Osteocyte (in vitro differentiated cells): Measurements from ENCODE around the gene ANKS1A. TPM values are rescaled to one million over a fixed set of nuclear protein-coding genes. Genes with fewer than 3 reads are reported as not detected.

Experiments
- DNase-seq: peaks from one replicate; pipeline ENCODE4 v3.0.0; 2021; ENCODE audit warnings: mixed read lengths; ENCODE audit not compliant: unreplicated experiment; ENCODE audit errors: extremely low spot score
- H3K27ac Mint-ChIP-seq: one replicate; pipeline ENCODE4 v1.8.0; 2021; ENCODE audit warnings: mild to moderate bottlenecking, mixed read lengths; ENCODE audit not compliant: unreplicated experiment
- H3K27me3 Mint-ChIP-seq: one replicate; pipeline ENCODE4 v1.8.0; 2021; ENCODE audit warnings: mixed read lengths; ENCODE audit not compliant: unreplicated experiment
- H3K36me3 Mint-ChIP-seq: one replicate; pipeline ENCODE4 v1.8.0; 2021; ENCODE audit warnings: mixed read lengths; ENCODE audit not compliant: unreplicated experiment
- H3K4me1 Mint-ChIP-seq: one replicate; pipeline ENCODE4 v1.8.0; 2021; ENCODE audit warnings: mixed read lengths; ENCODE audit not compliant: unreplicated experiment
- H3K4me3 Mint-ChIP-seq: one replicate; pipeline ENCODE4 v1.8.0; 2021; ENCODE audit warnings: mild to moderate bottlenecking, moderate library complexity, mixed read lengths; ENCODE audit not compliant: unreplicated experiment
- H3K9me3 Mint-ChIP-seq: one replicate; pipeline ENCODE4 v1.8.0; 2021; ENCODE audit warnings: mixed read lengths; ENCODE audit not compliant: unreplicated experiment
- total RNA-seq: library from RNA; stranded (reverse); gene quantifications from 2 replicates; pipeline ENCODE4 v1.2.1, GENCODE V29; 2021
- TF ChIP-seq, protein P1 (sequence below): fragments of 200-600 bp; sonication (generic); IDR thresholded peaks from 2 replicates; pipeline ENCODE4 v1.5.0; 2021; ENCODE audit warnings: antibody characterized with exemption, mild to moderate bottlenecking, moderate library complexity

Gene ANKS1A
- total RNA-seq, 1 donor from 2014 or later = 15.5 TPM

DNA sequence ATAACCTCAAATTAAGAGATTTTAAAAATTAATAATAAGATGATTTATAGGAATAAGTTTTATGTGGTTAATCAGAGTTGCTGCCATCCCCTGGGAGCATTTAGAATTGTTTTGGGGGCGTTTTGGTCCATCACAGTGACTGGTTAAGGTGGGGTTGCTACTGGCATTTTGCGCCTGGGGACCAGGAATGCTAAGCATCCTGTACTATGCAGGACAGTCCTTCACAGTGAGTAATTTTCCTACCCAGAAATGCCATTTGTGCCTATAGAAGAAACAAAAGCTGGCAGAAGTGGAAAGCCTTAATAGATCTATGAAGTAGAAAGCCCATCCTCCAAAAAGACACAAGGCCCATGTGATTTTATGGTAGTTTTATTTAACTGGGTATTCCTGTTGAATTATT lies 118.0 kb downstream of the ANKS1A start:
- H3K36me3 Mint-ChIP-seq = peaks cover 12% of the 10 kb centered on the region

DNA sequence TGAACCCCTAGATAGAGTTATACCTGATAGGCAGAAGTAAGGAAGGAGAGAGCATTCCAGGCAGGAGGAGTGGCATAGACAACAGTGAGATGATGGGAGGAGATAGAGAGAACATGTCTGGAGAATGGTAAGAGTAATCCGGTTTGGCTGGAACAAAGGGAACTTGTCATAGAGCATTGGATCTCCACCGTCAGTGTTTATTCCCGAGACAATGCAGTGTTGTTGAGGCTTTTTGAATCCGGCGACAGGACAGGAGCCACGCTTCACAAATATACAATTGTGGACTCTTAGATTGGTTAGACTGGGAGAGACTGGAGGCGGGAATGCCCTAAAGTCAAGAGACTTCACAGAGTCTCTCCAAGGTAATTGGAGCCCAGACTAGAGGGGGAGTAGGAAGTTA lies 119.8 kb downstream of the ANKS1A start:
- no peak for DNase-seq
- Mint-ChIP-seq H3K4me3 (no peak overlapping the region), H3K4me1 (peaks cover 3% of the 10 kb centered on the region), H3K27ac (no peak overlapping the region), H3K27me3 (no peaks in the 10 kb centered on the region), H3K36me3 (peaks cover 9% of the 10 kb centered on the region), H3K9me3 (no peaks in the 10 kb centered on the region)
- TF ChIP-seq, protein P1, sequence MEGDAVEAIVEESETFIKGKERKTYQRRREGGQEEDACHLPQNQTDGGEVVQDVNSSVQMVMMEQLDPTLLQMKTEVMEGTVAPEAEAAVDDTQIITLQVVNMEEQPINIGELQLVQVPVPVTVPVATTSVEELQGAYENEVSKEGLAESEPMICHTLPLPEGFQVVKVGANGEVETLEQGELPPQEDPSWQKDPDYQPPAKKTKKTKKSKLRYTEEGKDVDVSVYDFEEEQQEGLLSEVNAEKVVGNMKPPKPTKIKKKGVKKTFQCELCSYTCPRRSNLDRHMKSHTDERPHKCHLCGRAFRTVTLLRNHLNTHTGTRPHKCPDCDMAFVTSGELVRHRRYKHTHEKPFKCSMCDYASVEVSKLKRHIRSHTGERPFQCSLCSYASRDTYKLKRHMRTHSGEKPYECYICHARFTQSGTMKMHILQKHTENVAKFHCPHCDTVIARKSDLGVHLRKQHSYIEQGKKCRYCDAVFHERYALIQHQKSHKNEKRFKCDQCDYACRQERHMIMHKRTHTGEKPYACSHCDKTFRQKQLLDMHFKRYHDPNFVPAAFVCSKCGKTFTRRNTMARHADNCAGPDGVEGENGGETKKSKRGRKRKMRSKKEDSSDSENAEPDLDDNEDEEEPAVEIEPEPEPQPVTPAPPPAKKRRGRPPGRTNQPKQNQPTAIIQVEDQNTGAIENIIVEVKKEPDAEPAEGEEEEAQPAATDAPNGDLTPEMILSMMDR = no peak

More for the DNA sequence above, 118.0 kb downstream of the ANKS1A start:
- H3K9me3 Mint-ChIP-seq = no peaks in the 10 kb centered on the region
- no peak overlapping the region for H3K4me3 Mint-ChIP-seq
- H3K4me1 Mint-ChIP-seq = peaks cover 3% of the 10 kb centered on the region
- no peak overlapping the region for H3K27ac Mint-ChIP-seq
- no peak for DNase-seq
- no peaks in the 10 kb centered on the region for H3K27me3 Mint-ChIP-seq
- TF ChIP-seq, protein P1 = no peak

DNA sequence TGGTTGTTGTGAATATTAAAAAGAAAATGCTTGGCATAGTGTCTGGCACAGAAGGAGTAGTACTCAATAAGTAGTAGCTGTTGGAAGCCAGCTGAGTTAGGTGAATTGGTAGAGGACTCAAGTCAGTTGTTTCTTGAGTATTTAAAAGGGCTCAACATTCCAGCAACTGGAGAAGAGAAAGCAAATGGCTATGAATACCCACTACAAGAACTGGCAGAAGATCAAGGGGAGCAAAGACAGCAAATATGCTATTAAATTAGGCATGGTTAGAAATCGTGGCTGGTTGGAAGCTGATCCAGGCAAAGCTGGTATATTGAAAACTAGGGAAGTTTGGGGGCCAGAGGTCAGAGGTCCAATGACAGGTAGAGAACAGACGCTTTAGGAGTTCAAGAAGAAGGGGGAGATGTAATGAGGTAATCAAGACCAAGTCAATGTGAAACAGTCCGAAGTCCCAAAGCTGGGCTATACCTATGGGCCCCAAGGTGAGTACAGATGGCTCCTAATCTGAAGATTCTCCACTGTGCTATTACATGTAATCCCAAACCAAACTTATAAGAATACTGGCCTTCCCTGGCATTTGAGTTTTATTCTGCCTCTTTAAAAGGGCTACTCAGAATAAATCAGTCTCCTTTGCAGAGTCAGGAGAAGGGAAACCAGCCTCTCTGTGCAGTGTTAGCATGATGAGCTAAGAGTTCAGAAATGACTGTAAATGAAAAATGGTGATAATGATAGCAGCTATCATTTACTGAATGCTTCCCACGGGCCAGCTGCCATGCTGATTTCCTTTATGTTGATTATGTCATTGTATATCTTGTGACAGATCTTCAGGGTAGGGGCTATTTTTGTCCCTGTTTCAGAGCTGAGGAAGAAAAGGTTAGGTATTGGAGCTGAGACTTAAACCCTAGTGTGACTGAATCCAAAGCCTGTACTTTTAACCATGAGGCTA lies 122.3 kb downstream of the ANKS1A start:
- Mint-ChIP-seq H3K27me3 (no peaks in the 10 kb centered on the region), H3K4me1 (peaks cover 16% of the 10 kb centered on the region), H3K36me3 (peaks cover 8% of the 10 kb centered on the region), H3K27ac (no peak overlapping the region), H3K4me3 (no peak overlapping the region), H3K9me3 (no peaks in the 10 kb centered on the region)
- TF ChIP-seq, protein P1 = no peak
- DNase-seq = no peak

DNA sequence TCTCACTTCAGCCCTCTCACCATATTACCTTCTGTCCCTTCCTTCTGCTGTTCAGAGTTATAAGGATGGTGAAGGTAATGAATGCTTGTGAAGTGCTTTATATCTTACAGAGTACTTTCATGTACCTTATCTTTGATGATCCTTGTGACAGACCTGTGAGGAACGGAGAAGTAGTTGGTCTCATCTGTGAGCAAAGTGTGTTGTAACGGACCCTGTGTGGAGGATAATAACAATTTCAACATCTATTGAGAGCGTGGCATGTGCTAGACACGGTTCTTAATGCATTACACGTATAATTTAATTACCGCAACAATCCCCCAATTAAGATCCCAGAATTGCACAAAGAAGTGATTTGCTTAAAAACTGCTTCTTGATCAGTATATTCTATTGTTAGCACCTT lies 124.6 kb downstream of the ANKS1A start:
- Mint-ChIP-seq H3K4me1 (peaks cover 36% of the 10 kb centered on the region), H3K27me3 (no peaks in the 10 kb centered on the region), H3K9me3 (no peaks in the 10 kb centered on the region), H3K27ac (no peak overlapping the region), H3K36me3 (peaks cover 8% of the 10 kb centered on the region), H3K4me3 (no peak overlapping the region)
- TF ChIP-seq, protein P1 = no peak
- DNase-seq = no peak

DNA sequence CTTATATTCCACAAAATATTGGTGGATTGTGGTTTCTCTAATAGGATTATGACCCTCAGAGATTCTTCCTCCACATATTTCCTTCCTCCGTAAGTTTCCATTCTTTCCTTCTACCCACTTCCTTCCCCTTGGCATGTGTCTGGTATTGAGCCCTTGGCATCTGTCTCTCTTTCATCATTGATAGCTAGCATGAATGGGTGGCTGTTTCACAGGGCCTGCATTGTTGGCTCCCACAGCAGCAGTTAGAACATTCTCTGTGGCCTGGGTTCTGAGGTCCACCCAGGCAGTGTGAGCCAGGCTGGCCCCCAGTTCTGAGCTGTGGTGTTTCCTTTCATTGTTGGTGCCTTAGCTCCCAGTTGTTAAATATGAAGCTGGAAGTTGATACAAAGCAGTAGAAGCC lies 125.3 kb downstream of the ANKS1A start:
- no peak overlapping the region for H3K27ac Mint-ChIP-seq
- no peak for DNase-seq
- no peaks in the 10 kb centered on the region for H3K9me3 Mint-ChIP-seq
- H3K36me3 Mint-ChIP-seq = peaks cover 9% of the 10 kb centered on the region
- peaks cover 43% of the 10 kb centered on the region for H3K4me1 Mint-ChIP-seq
- no peaks in the 10 kb centered on the region for H3K27me3 Mint-ChIP-seq
- TF ChIP-seq, protein P1 = no peak
- H3K4me3 Mint-ChIP-seq = no peak overlapping the region
